ENCODE results near the gene TNFRSF12A. TPM values are rescaled to one million over a fixed set of nuclear protein-coding genes. Genes with fewer than 3 reads are reported as not detected.
A peak's percentile ranks its signal among the peaks of the same experiment; 100 is the strongest.

TNFRSF12A gene
- total and polyA plus RNA-seq, 2 donors (not counting 1 experiment from before 2014, with no cell fraction given): 80.7 to 196 TPM

DNA sequence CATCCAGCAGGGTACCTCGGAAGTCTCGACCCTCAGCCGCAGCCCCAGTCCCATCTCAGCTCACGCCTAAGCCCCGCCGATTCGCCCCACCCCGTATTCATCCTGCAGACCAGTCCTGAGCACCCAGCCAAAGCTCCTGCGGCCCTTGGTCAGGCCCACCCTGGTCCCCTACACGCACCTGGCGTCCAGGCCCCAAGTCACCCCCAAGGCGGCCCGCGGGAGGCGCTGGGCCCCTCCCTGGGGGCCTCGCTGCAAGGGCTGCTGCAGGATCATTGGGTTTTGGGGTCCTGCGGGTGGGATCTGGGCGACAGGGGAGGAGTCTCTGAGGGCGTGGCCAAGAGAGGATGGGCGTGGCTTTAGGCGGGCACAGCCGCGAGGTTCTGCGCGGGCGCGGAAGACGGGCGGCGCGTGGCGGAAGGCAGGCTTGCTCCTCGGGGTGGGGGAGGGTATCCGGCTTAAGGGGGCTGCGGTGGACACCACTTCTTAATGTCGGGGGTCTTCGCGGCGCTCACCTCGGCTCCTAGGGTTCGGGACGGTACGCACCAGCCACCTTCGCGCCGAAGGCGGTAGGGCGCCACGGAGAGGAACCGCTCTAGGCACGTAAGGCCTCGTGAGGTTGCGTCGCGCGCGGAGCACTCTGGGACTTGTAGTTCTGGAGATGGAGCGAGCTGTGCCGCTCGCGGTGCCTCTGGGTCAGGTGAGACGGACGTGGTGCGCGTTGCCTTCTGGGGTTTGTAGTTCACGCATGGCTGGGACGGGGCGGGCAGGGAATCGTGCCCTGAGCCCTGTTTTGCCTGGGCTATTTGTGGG is 3.7 kb downstream of the TNFRSF12A start, which contains the start of the genes HCFC1R1 and THOC6:
TSS of gene HCFC1R1 (minus strand) at position 274 of the 810 bp plus-strand sequence. CDS start at position 273, 1 bp downstream.
TSS of gene THOC6 (plus strand) at position 367 of the 810 bp plus-strand sequence. CDS start at position 659, 292 bp downstream.
- peak within 1 kb of the TSS; percentile 78 for H3K9ac ChIP-seq (ENCODE audit: insufficient read depth, low read length)
- H3K79me2 ChIP-seq (ENCODE audit: control insufficient read depth, insufficient read depth, low read length): peaks cover 2% of the 10 kb centered on the region
- TF ChIP-seq, protein P1, sequence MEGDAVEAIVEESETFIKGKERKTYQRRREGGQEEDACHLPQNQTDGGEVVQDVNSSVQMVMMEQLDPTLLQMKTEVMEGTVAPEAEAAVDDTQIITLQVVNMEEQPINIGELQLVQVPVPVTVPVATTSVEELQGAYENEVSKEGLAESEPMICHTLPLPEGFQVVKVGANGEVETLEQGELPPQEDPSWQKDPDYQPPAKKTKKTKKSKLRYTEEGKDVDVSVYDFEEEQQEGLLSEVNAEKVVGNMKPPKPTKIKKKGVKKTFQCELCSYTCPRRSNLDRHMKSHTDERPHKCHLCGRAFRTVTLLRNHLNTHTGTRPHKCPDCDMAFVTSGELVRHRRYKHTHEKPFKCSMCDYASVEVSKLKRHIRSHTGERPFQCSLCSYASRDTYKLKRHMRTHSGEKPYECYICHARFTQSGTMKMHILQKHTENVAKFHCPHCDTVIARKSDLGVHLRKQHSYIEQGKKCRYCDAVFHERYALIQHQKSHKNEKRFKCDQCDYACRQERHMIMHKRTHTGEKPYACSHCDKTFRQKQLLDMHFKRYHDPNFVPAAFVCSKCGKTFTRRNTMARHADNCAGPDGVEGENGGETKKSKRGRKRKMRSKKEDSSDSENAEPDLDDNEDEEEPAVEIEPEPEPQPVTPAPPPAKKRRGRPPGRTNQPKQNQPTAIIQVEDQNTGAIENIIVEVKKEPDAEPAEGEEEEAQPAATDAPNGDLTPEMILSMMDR (conservative IDR thresholded peaks at IDR 0.05 in 1 of 2, IDR thresholded peaks at IDR 0.05 in 1 of 2; ENCODE audit: low read depth in 1 of 2, low read length in 2 of 2): no peak
- no peak for TF ChIP-seq EZH2 (IDR thresholded peaks at IDR 0.05; ENCODE audit: low read length, missing control alignments)
- no peaks in the 10 kb centered on the region for H3K27me3 ChIP-seq (ENCODE audit: control insufficient read depth, insufficient read depth, low read length)
- peak within 1 kb of the TSS; percentile 99 for H3K27ac ChIP-seq (ENCODE audit: insufficient read depth, low read length)
- peak; percentile 97 to 98 for DNase-seq (ENCODE audit: low read depth in 2 of 2)
- peak within 1 kb of the TSS; percentile 51 to 100 (median 82) for H3K4me3 ChIP-seq (replicated peaks in 1 of 4; ENCODE audit: control extremely low read depth in 1 of 4, insufficient read depth in 1 of 4, low read depth in 3 of 4, low read length in 4 of 4)
- H3K4me1 ChIP-seq (ENCODE audit: control insufficient read depth, extremely low read depth, insufficient read depth, low read length): peaks cover 7% of the 10 kb centered on the region
- H3K4me2 ChIP-seq (ENCODE audit: extremely low read depth, insufficient read depth, low read length): peak within 1 kb of the TSS; percentile 99
- H2AFZ ChIP-seq (ENCODE audit: low read length): no peak within 1 kb of the TSS
- peaks cover 27% of the 10 kb centered on the region for H3K36me3 ChIP-seq (ENCODE audit: control insufficient read depth, insufficient read depth, low read length)
- no peaks in the 10 kb centered on the region for H4K20me1 ChIP-seq (ENCODE audit: control insufficient read depth, extremely low read depth, insufficient read depth, low read length)
- no peaks in the 10 kb centered on the region for H3K9me3 ChIP-seq (ENCODE audit: control insufficient read depth, insufficient read depth, low read depth, low read length)

DNA sequence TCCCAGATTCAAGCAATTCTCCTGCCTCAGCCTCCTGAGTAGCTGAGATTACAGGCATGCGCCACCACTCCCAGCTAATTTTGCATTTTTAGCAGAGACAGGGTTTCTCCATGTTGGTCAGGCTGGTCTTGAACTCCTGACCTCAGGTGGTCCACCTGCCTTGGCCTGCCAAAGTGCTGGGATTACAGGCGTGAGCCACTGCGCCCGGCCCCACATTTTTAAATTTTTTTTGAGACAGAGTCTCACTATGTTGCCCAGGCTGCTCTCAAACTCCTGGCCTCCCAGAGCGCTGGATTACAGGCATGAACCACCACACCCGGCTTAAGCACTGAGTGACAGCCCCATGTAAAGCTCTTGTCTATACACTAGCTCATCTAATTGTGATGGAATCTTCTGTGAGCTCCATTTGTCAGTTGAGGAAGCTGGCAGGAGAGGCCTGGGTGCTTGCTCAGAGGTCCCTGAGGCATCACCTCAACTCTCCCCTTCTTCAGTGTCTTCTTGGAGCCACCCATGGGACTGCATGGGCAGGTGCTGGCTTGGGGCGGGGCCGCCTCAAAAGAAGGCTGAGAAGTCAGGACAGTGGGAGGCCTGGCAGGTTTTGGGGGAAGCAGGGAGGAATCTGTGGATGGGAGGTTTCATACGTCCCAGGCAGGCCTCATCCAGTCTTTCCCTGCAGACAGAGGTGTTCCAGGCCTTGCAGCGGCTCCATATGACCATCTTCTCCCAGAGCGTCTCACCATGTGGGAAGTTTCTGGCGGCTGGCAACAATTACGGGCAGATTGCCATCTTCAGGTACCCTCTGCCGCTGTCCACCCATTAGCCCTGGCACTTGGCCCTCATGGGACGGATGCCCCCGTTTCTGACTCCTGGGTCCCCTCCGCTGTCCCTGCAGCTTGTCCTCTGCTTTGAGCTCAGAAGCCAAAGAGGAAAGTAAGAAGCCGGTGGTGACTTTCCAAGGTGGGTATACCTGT is 5.1 kb downstream of the TNFRSF12A start:
- Histone ChIP-seq H3K9ac (ENCODE audit: insufficient read depth, low read length) (no peak overlapping the region), H3K79me2 (ENCODE audit: control insufficient read depth, insufficient read depth, low read length) (peaks cover 2% of the 10 kb centered on the region), H4K20me1 (ENCODE audit: control insufficient read depth, extremely low read depth, insufficient read depth, low read length) (no peaks in the 10 kb centered on the region), H3K27me3 (ENCODE audit: control insufficient read depth, insufficient read depth, low read length) (peaks cover 5% of the 10 kb centered on the region), H3K4me1 (ENCODE audit: control insufficient read depth, extremely low read depth, insufficient read depth, low read length) (peaks cover 7% of the 10 kb centered on the region), H3K4me3 (replicated peaks in 1 of 4; ENCODE audit: control extremely low read depth in 1 of 4, insufficient read depth in 1 of 4, low read depth in 3 of 4, low read length in 4 of 4) (no peak overlapping the region), H2AFZ (ENCODE audit: low read length) (no peak overlapping the region), H3K9me3 (ENCODE audit: control insufficient read depth, insufficient read depth, low read depth, low read length) (no peaks in the 10 kb centered on the region), H3K4me2 (ENCODE audit: extremely low read depth, insufficient read depth, low read length) (no peak overlapping the region), H3K36me3 (ENCODE audit: control insufficient read depth, insufficient read depth, low read length) (peaks cover 27% of the 10 kb centered on the region), H3K27ac (ENCODE audit: insufficient read depth, low read length) (no peak overlapping the region)
- DNase-seq (ENCODE audit: low read depth in 2 of 2): no peak
- TF ChIP-seq, protein P1 (conservative IDR thresholded peaks at IDR 0.05 in 1 of 2, IDR thresholded peaks at IDR 0.05 in 1 of 2; ENCODE audit: low read depth in 1 of 2, low read length in 2 of 2): no peak
- TF ChIP-seq EZH2 (IDR thresholded peaks at IDR 0.05; ENCODE audit: low read length, missing control alignments): no peak

DNA sequence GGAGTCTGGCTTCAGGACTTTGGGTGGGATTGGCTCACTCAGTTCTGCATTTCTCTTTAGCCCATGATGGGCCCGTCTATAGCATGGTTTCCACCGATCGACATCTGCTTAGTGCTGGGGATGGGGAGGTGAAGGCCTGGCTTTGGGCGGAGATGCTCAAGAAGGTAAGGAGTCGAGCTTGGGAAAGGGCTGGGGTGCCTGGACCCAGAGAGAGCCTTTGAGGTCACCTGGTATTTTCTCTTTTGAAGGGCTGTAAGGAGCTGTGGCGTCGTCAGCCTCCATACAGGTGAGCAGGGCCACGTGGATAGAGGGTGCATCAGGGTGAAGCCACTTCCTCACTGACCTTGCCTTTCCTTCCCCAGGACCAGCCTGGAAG is 5.8 kb downstream of the TNFRSF12A start:
- Histone ChIP-seq H2AFZ (ENCODE audit: low read length) (no peak overlapping the region), H3K9me3 (ENCODE audit: control insufficient read depth, insufficient read depth, low read depth, low read length) (no peaks in the 10 kb centered on the region), H3K9ac (ENCODE audit: insufficient read depth, low read length) (no peak overlapping the region), H3K4me1 (ENCODE audit: control insufficient read depth, extremely low read depth, insufficient read depth, low read length) (peaks cover 7% of the 10 kb centered on the region), H3K4me3 (replicated peaks in 1 of 4; ENCODE audit: control extremely low read depth in 1 of 4, insufficient read depth in 1 of 4, low read depth in 3 of 4, low read length in 4 of 4) (no peak overlapping the region), H3K27ac (ENCODE audit: insufficient read depth, low read length) (no peak overlapping the region), H3K4me2 (ENCODE audit: extremely low read depth, insufficient read depth, low read length) (no peak overlapping the region), H3K79me2 (ENCODE audit: control insufficient read depth, insufficient read depth, low read length) (peaks cover 2% of the 10 kb centered on the region), H4K20me1 (ENCODE audit: control insufficient read depth, extremely low read depth, insufficient read depth, low read length) (no peaks in the 10 kb centered on the region), H3K36me3 (ENCODE audit: control insufficient read depth, insufficient read depth, low read length) (peaks cover 27% of the 10 kb centered on the region), H3K27me3 (ENCODE audit: control insufficient read depth, insufficient read depth, low read length) (peaks cover 5% of the 10 kb centered on the region)
- no peak for DNase-seq (ENCODE audit: low read depth in 2 of 2)
- no peak for TF ChIP-seq EZH2 (IDR thresholded peaks at IDR 0.05; ENCODE audit: low read length, missing control alignments)
- TF ChIP-seq, protein P1 (conservative IDR thresholded peaks at IDR 0.05 in 1 of 2, IDR thresholded peaks at IDR 0.05 in 1 of 2; ENCODE audit: low read depth in 1 of 2, low read length in 2 of 2): no peak
